ENCODE results near the gene SMC1A.

The SMC1A gene

GRCh38 chrX:53337101-53337500 is 85.4 kb downstream of the SMC1A start:
- no peak for DNase-seq

- no peak for DNase-seq
These were observed 88.6 kb downstream of the SMC1A start for GRCh38 chrX:53333853-53334252.

- no peak for DNase-seq
These were observed 90.2 kb downstream of the SMC1A start for GRCh38 chrX:53332204-53332603.

GRCh38 chrX:53330331-53330730 is 92.1 kb downstream of the SMC1A start:
- no peak for DNase-seq

- DNase-seq: no peak
These were observed 97.7 kb downstream of the SMC1A start for GRCh38 chrX:53324803-53325202.
